ENCODE measurements around the gene NTN3.
"Not testable (repeated sequence)": the region's sequence is repeated elsewhere in the genome, so short reads cannot be mapped to it uniquely, and the experiment has no call there.

Gene NTN3

GRCh38 chr16:2441143-2441804 lies 29.8 kb upstream of the NTN3 start:
- H2AFZ ChIP-seq (ENCODE audit: low read depth, low read length); H3K27me3 ChIP-seq (ENCODE audit: control insufficient read depth in 1 of 2, insufficient read depth in 1 of 2, low read length in 2 of 2); H2BK120ac ChIP-seq (ENCODE audit: low read depth, low read length); H2BK12ac ChIP-seq (ENCODE audit: low read length in 2 of 2); H3K4ac ChIP-seq (ENCODE audit: low read depth in 1 of 2, low read length in 2 of 2); H2AK5ac ChIP-seq (ENCODE audit: low read length, severe bottlenecking); H3K4me1 ChIP-seq (ENCODE audit: control insufficient read depth, insufficient read depth, low read depth, low read length); DNase-seq; H3K14ac ChIP-seq (ENCODE audit: low read length in 2 of 2); H4K8ac ChIP-seq (ENCODE audit: low read length); H2BK5ac ChIP-seq (ENCODE audit: low read depth, low read length, poor library complexity, severe bottlenecking); H3K9ac ChIP-seq (ENCODE audit: low read length); H3K27ac ChIP-seq (ENCODE audit: low read length, poor library complexity, severe bottlenecking); H3K4me3 ChIP-seq (ENCODE audit: insufficient read depth in 1 of 2, low read depth in 1 of 2, low read length in 2 of 2); H3K9me3 ChIP-seq (ENCODE audit: control insufficient read depth, low read length); H4K91ac ChIP-seq (ENCODE audit: low read length); H2BK15ac ChIP-seq (ENCODE audit: low read depth, poor library complexity, severe bottlenecking); H3K18ac ChIP-seq (ENCODE audit: low read depth in 1 of 2, low read length in 2 of 2); H3K4me2 ChIP-seq (ENCODE audit: low read length, poor library complexity, severe bottlenecking); H3K23ac ChIP-seq (ENCODE audit: low read length in 2 of 2): not testable (repeated sequence)
- WGBS: 85% methylated on average over 14 of the region's 15 CpGs
- peaks cover 36% of the 10 kb centered on the region for H3K79me1 ChIP-seq (replicated peaks; ENCODE audit: low read length, poor library complexity, severe bottlenecking)
- peaks cover 52 to 62% of the 10 kb centered on the region in 2 experiments for H3K36me3 ChIP-seq (ENCODE audit: control insufficient read depth in 1 of 2, insufficient read depth in 2 of 2, low read depth in 1 of 2, low read length in 2 of 2)

- no peak overlapping the region for H2BK15ac ChIP-seq (ENCODE audit: low read depth, poor library complexity, severe bottlenecking)
- whole genome bisulfite sequencing: 93% methylated on average over 8 of the region's 9 CpGs
These were observed 27.5 kb upstream of the NTN3 start for GRCh38 chr16:2443555-2443954.

GRCh38 chr16:2447920-2448583 lies 23.0 kb upstream of the NTN3 start:
- Histone ChIP-seq H3K4me2 (ENCODE audit: low read length, poor library complexity, severe bottlenecking) (no peak overlapping the region), H2AFZ (ENCODE audit: low read depth, low read length) (no peak overlapping the region), H3K9ac (ENCODE audit: low read length) (no peak overlapping the region), H3K9me3 (ENCODE audit: control insufficient read depth, low read length) (no peaks in the 10 kb centered on the region), H2BK5ac (ENCODE audit: low read depth, low read length, poor library complexity, severe bottlenecking) (no peak overlapping the region), H2AK5ac (ENCODE audit: low read length, severe bottlenecking) (no peak overlapping the region), H3K36me3 (ENCODE audit: control insufficient read depth in 1 of 2, insufficient read depth in 2 of 2, low read depth in 1 of 2, low read length in 2 of 2) (peaks cover 44 to 68% of the 10 kb centered on the region in 2 experiments), H4K8ac (ENCODE audit: low read length) (no peak overlapping the region), H3K4me1 (ENCODE audit: control insufficient read depth, insufficient read depth, low read depth, low read length) (peaks cover 20% of the 10 kb centered on the region), H3K23ac (ENCODE audit: low read length in 2 of 2) (no peak overlapping the region), H3K18ac (ENCODE audit: low read depth in 1 of 2, low read length in 2 of 2) (no peak overlapping the region), H2BK120ac (ENCODE audit: low read depth, low read length) (no peak overlapping the region), H4K91ac (ENCODE audit: low read length) (no peak overlapping the region), H3K79me1 (replicated peaks; ENCODE audit: low read length, poor library complexity, severe bottlenecking) (peaks cover 19% of the 10 kb centered on the region), H2BK15ac (ENCODE audit: low read depth, poor library complexity, severe bottlenecking) (no peak overlapping the region), H3K27me3 (ENCODE audit: control insufficient read depth in 1 of 2, insufficient read depth in 1 of 2, low read length in 2 of 2) (no peaks in the 10 kb centered on the region), H3K4ac (ENCODE audit: low read depth in 1 of 2, low read length in 2 of 2) (no peak overlapping the region), H3K27ac (ENCODE audit: low read length, poor library complexity, severe bottlenecking) (no peak overlapping the region), H3K4me3 (ENCODE audit: insufficient read depth in 1 of 2, low read depth in 1 of 2, low read length in 2 of 2) (no peak overlapping the region), H2BK12ac (ENCODE audit: low read length in 2 of 2) (no peak overlapping the region), H3K14ac (ENCODE audit: low read length in 2 of 2) (no peak overlapping the region)
- 92% methylated on average over 11 of the region's 11 CpGs for WGBS
- DNase-seq: peak; percentile 28

More at GRCh38 chr16:2443555-2443954, 27.5 kb upstream of the NTN3 start:
- H3K27ac ChIP-seq (ENCODE audit: low read length, poor library complexity, severe bottlenecking): no peak overlapping the region
- H4K91ac ChIP-seq (ENCODE audit: low read length): no peak overlapping the region
- no peak overlapping the region for H3K9ac ChIP-seq (ENCODE audit: low read length)
- no peak overlapping the region for H4K8ac ChIP-seq (ENCODE audit: low read length)
- H2BK5ac ChIP-seq (ENCODE audit: low read depth, low read length, poor library complexity, severe bottlenecking): no peak overlapping the region
- H3K4me1 ChIP-seq (ENCODE audit: control insufficient read depth, insufficient read depth, low read depth, low read length): peaks cover 6% of the 10 kb centered on the region
- no peak overlapping the region for H2BK120ac ChIP-seq (ENCODE audit: low read depth, low read length)
- peaks cover 21% of the 10 kb centered on the region for H3K79me1 ChIP-seq (replicated peaks; ENCODE audit: low read length, poor library complexity, severe bottlenecking)
- H3K4me2 ChIP-seq (ENCODE audit: low read length, poor library complexity, severe bottlenecking): no peak overlapping the region
- no peaks in the 10 kb centered on the region for H3K9me3 ChIP-seq (ENCODE audit: control insufficient read depth, low read length)
- no peak overlapping the region for H3K4ac ChIP-seq (ENCODE audit: low read depth in 1 of 2, low read length in 2 of 2)
- no peak overlapping the region for H2AK5ac ChIP-seq (ENCODE audit: low read length, severe bottlenecking)
- H2AFZ ChIP-seq (ENCODE audit: low read depth, low read length): no peak overlapping the region
- no peak overlapping the region for H3K18ac ChIP-seq (ENCODE audit: low read depth in 1 of 2, low read length in 2 of 2)
- H2BK12ac ChIP-seq (ENCODE audit: low read length in 2 of 2): no peak overlapping the region
- peaks cover 41 to 51% of the 10 kb centered on the region in 2 experiments for H3K36me3 ChIP-seq (ENCODE audit: control insufficient read depth in 1 of 2, insufficient read depth in 2 of 2, low read depth in 1 of 2, low read length in 2 of 2)
- no peak overlapping the region for H3K23ac ChIP-seq (ENCODE audit: low read length in 2 of 2)
- H3K27me3 ChIP-seq (ENCODE audit: control insufficient read depth in 1 of 2, insufficient read depth in 1 of 2, low read length in 2 of 2): no peaks in the 10 kb centered on the region
- DNase-seq: no peak
- H3K14ac ChIP-seq (ENCODE audit: low read length in 2 of 2): no peak overlapping the region
- no peak overlapping the region for H3K4me3 ChIP-seq (ENCODE audit: insufficient read depth in 1 of 2, low read depth in 1 of 2, low read length in 2 of 2)

GRCh38 chr16:2449118-2449517 lies 22.0 kb upstream of the NTN3 start:
- no peak overlapping the region for H2BK12ac ChIP-seq (ENCODE audit: low read length in 2 of 2)
- no peak overlapping the region for H3K9ac ChIP-seq (ENCODE audit: low read length)
- no peak overlapping the region for H2BK5ac ChIP-seq (ENCODE audit: low read depth, low read length, poor library complexity, severe bottlenecking)
- H4K8ac ChIP-seq (ENCODE audit: low read length): no peak overlapping the region
- H3K27me3 ChIP-seq (ENCODE audit: control insufficient read depth in 1 of 2, insufficient read depth in 1 of 2, low read length in 2 of 2): no peaks in the 10 kb centered on the region
- no peak overlapping the region for H3K4ac ChIP-seq (ENCODE audit: low read depth in 1 of 2, low read length in 2 of 2)
- peaks cover 20% of the 10 kb centered on the region for H3K4me1 ChIP-seq (ENCODE audit: control insufficient read depth, insufficient read depth, low read depth, low read length)
- H2BK120ac ChIP-seq (ENCODE audit: low read depth, low read length): no peak overlapping the region
- H3K14ac ChIP-seq (ENCODE audit: low read length in 2 of 2): no peak overlapping the region
- no peak overlapping the region for H2AK5ac ChIP-seq (ENCODE audit: low read length, severe bottlenecking)
- no peak overlapping the region for H4K91ac ChIP-seq (ENCODE audit: low read length)
- H3K36me3 ChIP-seq (ENCODE audit: control insufficient read depth in 1 of 2, insufficient read depth in 2 of 2, low read depth in 1 of 2, low read length in 2 of 2): peaks cover 47 to 72% of the 10 kb centered on the region in 2 experiments
- H3K4me2 ChIP-seq (ENCODE audit: low read length, poor library complexity, severe bottlenecking): no peak overlapping the region
- H3K23ac ChIP-seq (ENCODE audit: low read length in 2 of 2): no peak overlapping the region
- H3K79me1 ChIP-seq (replicated peaks; ENCODE audit: low read length, poor library complexity, severe bottlenecking): peaks cover 29% of the 10 kb centered on the region
- H3K18ac ChIP-seq (ENCODE audit: low read depth in 1 of 2, low read length in 2 of 2): no peak overlapping the region
- WGBS: 98% methylated on average over 25 of the region's 25 CpGs
- DNase-seq: no peak
- H3K9me3 ChIP-seq (ENCODE audit: control insufficient read depth, low read length): no peaks in the 10 kb centered on the region
- H3K4me3 ChIP-seq (ENCODE audit: insufficient read depth in 1 of 2, low read depth in 1 of 2, low read length in 2 of 2): no peak overlapping the region
- H2AFZ ChIP-seq (ENCODE audit: low read depth, low read length): no peak overlapping the region
- H2BK15ac ChIP-seq (ENCODE audit: low read depth, poor library complexity, severe bottlenecking): no peak overlapping the region
- no peak overlapping the region for H3K27ac ChIP-seq (ENCODE audit: low read length, poor library complexity, severe bottlenecking)

Data from mesenchymal stem cell (in vitro differentiated cells and primary cell).